ENCODE results near the gene SGK1. TPM values are rescaled to one million over a fixed set of nuclear protein-coding genes. Genes with fewer than 3 reads are reported as not detected.

SGK1 gene
- total RNA-seq, 2 donors from 2014 or later = 9.7 to 13.0 TPM

DNA sequence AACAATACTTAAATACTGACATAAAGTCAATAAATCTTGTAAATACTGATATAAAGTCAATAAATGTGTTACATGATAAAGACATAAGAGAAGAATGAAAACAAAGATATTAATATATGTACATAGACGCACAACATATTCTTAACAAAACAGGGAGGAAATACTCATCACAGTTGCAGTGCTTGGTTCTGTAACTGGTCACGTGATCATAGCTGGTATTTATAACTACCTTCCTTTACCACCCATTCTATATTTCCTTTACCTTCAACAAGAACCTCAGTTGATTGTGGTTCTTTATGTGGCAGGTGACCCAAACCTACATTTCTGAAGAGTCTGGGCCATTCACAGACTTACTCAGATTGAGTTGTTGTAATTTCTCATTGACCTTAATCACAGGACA lies 131.6 kb downstream of the SGK1 start:
- WGBS, 2 experiments (ENCODE audit: insufficient coverage in 1 of 2, insufficient read length in 1 of 2) = 100% methylated on average over 2 of the region's 2 CpGs; no CpG with 5 or more reads in 1 of the 2 experiments
- peaks cover 19% of the 10 kb centered on the region for H3K4me1 Mint-ChIP-seq

DNA sequence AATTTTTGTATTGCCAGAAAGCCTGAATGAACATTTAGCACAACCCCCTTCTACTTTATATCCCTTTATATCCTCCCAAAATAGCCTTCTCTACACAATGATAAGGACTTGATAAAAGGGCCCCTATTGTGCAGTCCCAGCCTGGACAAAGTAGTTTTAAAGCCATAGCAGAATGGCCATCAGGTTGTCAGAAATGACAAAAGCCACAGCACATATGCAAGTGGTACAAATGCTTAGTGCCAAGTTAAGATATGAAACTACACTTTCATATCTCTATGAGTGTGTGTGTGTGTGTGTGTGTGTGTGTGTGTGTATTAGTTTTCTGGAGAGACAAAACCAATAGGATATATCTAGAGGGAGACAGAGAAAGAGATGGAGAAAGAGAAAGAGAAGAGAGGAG lies 132.6 kb downstream of the SGK1 start:
- peaks cover 16% of the 10 kb centered on the region for H3K4me1 Mint-ChIP-seq
- TF ChIP-seq, protein P1, sequence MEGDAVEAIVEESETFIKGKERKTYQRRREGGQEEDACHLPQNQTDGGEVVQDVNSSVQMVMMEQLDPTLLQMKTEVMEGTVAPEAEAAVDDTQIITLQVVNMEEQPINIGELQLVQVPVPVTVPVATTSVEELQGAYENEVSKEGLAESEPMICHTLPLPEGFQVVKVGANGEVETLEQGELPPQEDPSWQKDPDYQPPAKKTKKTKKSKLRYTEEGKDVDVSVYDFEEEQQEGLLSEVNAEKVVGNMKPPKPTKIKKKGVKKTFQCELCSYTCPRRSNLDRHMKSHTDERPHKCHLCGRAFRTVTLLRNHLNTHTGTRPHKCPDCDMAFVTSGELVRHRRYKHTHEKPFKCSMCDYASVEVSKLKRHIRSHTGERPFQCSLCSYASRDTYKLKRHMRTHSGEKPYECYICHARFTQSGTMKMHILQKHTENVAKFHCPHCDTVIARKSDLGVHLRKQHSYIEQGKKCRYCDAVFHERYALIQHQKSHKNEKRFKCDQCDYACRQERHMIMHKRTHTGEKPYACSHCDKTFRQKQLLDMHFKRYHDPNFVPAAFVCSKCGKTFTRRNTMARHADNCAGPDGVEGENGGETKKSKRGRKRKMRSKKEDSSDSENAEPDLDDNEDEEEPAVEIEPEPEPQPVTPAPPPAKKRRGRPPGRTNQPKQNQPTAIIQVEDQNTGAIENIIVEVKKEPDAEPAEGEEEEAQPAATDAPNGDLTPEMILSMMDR (conservative IDR thresholded peaks at IDR 0.05) = no peak
- H3K4me3 ChIP-seq (ENCODE audit: low read length) = no peak overlapping the region
- no peaks in the 10 kb centered on the region for H3K36me3 ChIP-seq (ENCODE audit: control insufficient read depth, insufficient read depth, low read length)
- no peaks in the 10 kb centered on the region for H3K9me3 ChIP-seq (ENCODE audit: control insufficient read depth, low read length)
- H3K9me3 Mint-ChIP-seq = no peaks in the 10 kb centered on the region
- H3K9ac ChIP-seq (ENCODE audit: extremely low read depth, low read length, poor library complexity, severe bottlenecking) = no peak overlapping the region
- H3K27ac ChIP-seq (ENCODE audit: low read depth, low read length) = no peak overlapping the region
- no peak overlapping the region for H3K27ac Mint-ChIP-seq
- H3K27me3 ChIP-seq (ENCODE audit: control insufficient read depth, insufficient read depth, low read length, poor library complexity, severe bottlenecking) = no peaks in the 10 kb centered on the region
- no peak for DNase-seq
- no peaks in the 10 kb centered on the region for H3K27me3 Mint-ChIP-seq (ENCODE audit: insufficient read depth)
- H3K36me3 Mint-ChIP-seq (ENCODE audit: low read depth) = no peaks in the 10 kb centered on the region
- no peaks in the 10 kb centered on the region for H3K4me1 ChIP-seq (ENCODE audit: control insufficient read depth, insufficient read depth, low read length)
- no peak overlapping the region for H3K4me3 Mint-ChIP-seq

More for the DNA sequence above, 131.6 kb downstream of the SGK1 start:
- Histone ChIP-seq H3K4me3 (ENCODE audit: low read length) (no peak overlapping the region), H3K36me3 (ENCODE audit: control insufficient read depth, insufficient read depth, low read length) (no peaks in the 10 kb centered on the region), H3K9ac (ENCODE audit: extremely low read depth, low read length, poor library complexity, severe bottlenecking) (no peak overlapping the region), H3K27ac (ENCODE audit: low read depth, low read length) (no peak overlapping the region), H3K9me3 (ENCODE audit: control insufficient read depth, low read length) (no peaks in the 10 kb centered on the region), H3K4me1 (ENCODE audit: control insufficient read depth, insufficient read depth, low read length) (no peaks in the 10 kb centered on the region), H3K27me3 (ENCODE audit: control insufficient read depth, insufficient read depth, low read length, poor library complexity, severe bottlenecking) (no peaks in the 10 kb centered on the region)
- Mint-ChIP-seq H3K36me3 (ENCODE audit: low read depth) (no peaks in the 10 kb centered on the region), H3K9me3 (no peaks in the 10 kb centered on the region), H3K27ac (no peak overlapping the region), H3K27me3 (ENCODE audit: insufficient read depth) (no peaks in the 10 kb centered on the region), H3K4me3 (no peak overlapping the region)
- no peak for DNase-seq
- TF ChIP-seq, protein P1 (conservative IDR thresholded peaks at IDR 0.05) = no peak

DNA sequence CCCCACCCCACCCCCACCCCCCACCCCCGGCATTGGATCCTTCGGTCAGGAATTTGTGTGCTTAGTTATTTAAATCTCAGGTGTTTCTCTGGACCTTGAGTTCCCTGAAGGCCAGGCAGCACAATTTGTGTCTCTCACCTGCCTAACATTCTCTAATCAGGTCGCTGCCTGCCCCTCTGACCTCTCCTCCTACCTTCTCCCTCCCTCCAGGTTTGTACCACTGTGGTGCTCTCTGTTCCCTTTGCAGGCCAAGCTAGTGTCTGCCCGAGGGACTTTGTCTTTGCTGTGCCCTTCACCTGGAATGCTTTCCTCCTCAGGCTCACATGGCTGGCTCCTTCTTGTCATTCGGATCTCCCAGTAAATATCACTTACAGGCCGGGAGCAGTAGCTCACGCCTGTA lies 134.1 kb downstream of the SGK1 start:
- H3K9me3 Mint-ChIP-seq = no peaks in the 10 kb centered on the region
- no peaks in the 10 kb centered on the region for H3K36me3 Mint-ChIP-seq (ENCODE audit: low read depth)
- TF ChIP-seq, protein P1 (conservative IDR thresholded peaks at IDR 0.05) = no peak
- peak; percentile 73 for DNase-seq
- peaks cover 16% of the 10 kb centered on the region for H3K4me1 Mint-ChIP-seq
- H3K4me1 ChIP-seq (ENCODE audit: control insufficient read depth, insufficient read depth, low read length) = no peaks in the 10 kb centered on the region
- no peaks in the 10 kb centered on the region for H3K9me3 ChIP-seq (ENCODE audit: control insufficient read depth, low read length)
- H3K27me3 ChIP-seq (ENCODE audit: control insufficient read depth, insufficient read depth, low read length, poor library complexity, severe bottlenecking) = no peaks in the 10 kb centered on the region
- no peak overlapping the region for H3K4me3 ChIP-seq (ENCODE audit: low read length)
- WGBS, 2 experiments (ENCODE audit: insufficient coverage in 1 of 2, insufficient read length in 1 of 2) = 84 to 87% methylated on average over 5 of the region's 7 CpGs
- H3K9ac ChIP-seq (ENCODE audit: extremely low read depth, low read length, poor library complexity, severe bottlenecking) = no peak overlapping the region
- H3K27me3 Mint-ChIP-seq (ENCODE audit: insufficient read depth) = no peaks in the 10 kb centered on the region
- H3K27ac Mint-ChIP-seq = peak overlapping the region; percentile 85
- H3K27ac ChIP-seq (ENCODE audit: low read depth, low read length) = no peak overlapping the region
- H3K4me3 Mint-ChIP-seq = no peak overlapping the region
- H3K36me3 ChIP-seq (ENCODE audit: control insufficient read depth, insufficient read depth, low read length) = no peaks in the 10 kb centered on the region

All from endodermal cell (in vitro differentiated cells).